ENCODE measurements around the gene ADAMTS18.
"Not testable (repeated sequence)": the region's sequence is repeated elsewhere in the genome, so short reads cannot be mapped to it uniquely, and the experiment has no call there.

The ADAMTS18 gene

GRCh38 chr16:77434530-77435271, at the start of gene ADAMTS18:
Gene ADAMTS18 (minus strand): TSS chr16:77435034. CDS start chr16:77434695, 339 bp downstream.
- no peak for DNase-seq

GRCh38 chr16:77480681-77481315, 46.0 kb upstream of the ADAMTS18 start:
- DNase-seq: no peak

- DNase-seq: no peak
Measured at GRCh38 chr16:77472262-77472661, 37.4 kb upstream of the ADAMTS18 start.

GRCh38 chr16:77470851-77471250, 36.0 kb upstream of the ADAMTS18 start:
- DNase-seq: no peak

GRCh38 chr16:77469634-77470033, 34.8 kb upstream of the ADAMTS18 start:
- DNase-seq: no peak

- no peak for DNase-seq
Measured at GRCh38 chr16:77468831-77469230, 34.0 kb upstream of the ADAMTS18 start.

- no peak for DNase-seq
Measured at GRCh38 chr16:77467821-77468335, 33.0 kb upstream of the ADAMTS18 start.

GRCh38 chr16:77463659-77464058, 28.8 kb upstream of the ADAMTS18 start:
- DNase-seq: not testable (repeated sequence)

- no peak for DNase-seq
Measured at GRCh38 chr16:77462894-77463293, 28.1 kb upstream of the ADAMTS18 start.

- DNase-seq: no peak
Measured at GRCh38 chr16:77459534-77460254, 24.9 kb upstream of the ADAMTS18 start.

GRCh38 chr16:77457046-77457445, 22.2 kb upstream of the ADAMTS18 start:
- no peak for DNase-seq

- DNase-seq: no peak
Measured at GRCh38 chr16:77452243-77452642, 17.4 kb upstream of the ADAMTS18 start.

GRCh38 chr16:77450790-77451487, 16.1 kb upstream of the ADAMTS18 start:
- no peak for DNase-seq

- DNase-seq: no peak
Measured at GRCh38 chr16:77449208-77449607, 14.4 kb upstream of the ADAMTS18 start.

- no peak for DNase-seq
Measured at GRCh38 chr16:77445324-77445723, 10.5 kb upstream of the ADAMTS18 start.

GRCh38 chr16:77444147-77444460, 9.3 kb upstream of the ADAMTS18 start:
- no peak for DNase-seq

GRCh38 chr16:77443357-77444146, 8.7 kb upstream of the ADAMTS18 start:
- no peak for DNase-seq

GRCh38 chr16:77442078-77442477, 7.2 kb upstream of the ADAMTS18 start:
- no peak for DNase-seq

- DNase-seq: no peak
Measured at GRCh38 chr16:77439106-77439505, 4.3 kb upstream of the ADAMTS18 start.

- no peak for DNase-seq
Measured at GRCh38 chr16:77437859-77438258, 3.0 kb upstream of the ADAMTS18 start.

- DNase-seq: no peak
Measured at GRCh38 chr16:77435272-77435820, 512 bp upstream of the ADAMTS18 start.

GRCh38 chr16:77434022-77434529, 758 bp downstream of the ADAMTS18 start:
- no peak for DNase-seq
